SU-DHL-6 (cell line): ENCODE results near the gene TMEM231.

Experiments used
- H2AFZ ChIP-seq: fragments of 200-600 bp; sonication (generic); 2 replicates; pipeline ENCODE4 v1.6.1; 2014; ENCODE audit warnings: low read depth, mild to moderate bottlenecking, moderate library complexity, mixed read lengths, antibody characterized with exemption, low read length; ENCODE audit not compliant: severe bottlenecking
- H3F3A ChIP-seq: fragments of 200-600 bp; shearing (Covaris generic); 2 replicates; pipeline ENCODE4 v1.6.0; 2016; ENCODE audit warnings: antibody characterized with exemption, mild to moderate bottlenecking; ENCODE audit not compliant: insufficient read depth
- H3K27ac ChIP-seq: fragments of 200-600 bp; sonication (generic); 2 replicates; pipeline ENCODE4 v1.5.1; 2016; ENCODE audit warnings: low read depth, mild to moderate bottlenecking, low read length, moderate library complexity, mixed read lengths
- H3K27me3 ChIP-seq: fragments of 200-600 bp; sonication (generic), shearing (Covaris generic); 2 replicates; pipeline ENCODE4 v1.6.0; 2014; ENCODE audit warnings: mild to moderate bottlenecking, low read length
- H3K36me3 ChIP-seq: fragments of 200-600 bp; sonication (generic); 2 replicates; pipeline ENCODE4 v1.6.1; 2014; ENCODE audit warnings: mild to moderate bottlenecking, low read length, mixed read lengths
- H3K4me2 ChIP-seq: fragments of 300-600, 200-600 bp; shearing (Covaris generic), sonication (generic); 2 replicates; pipeline ENCODE4 v1.6.0; 2014; ENCODE audit warnings: low read length, low read depth, mild to moderate bottlenecking; ENCODE audit not compliant: poor library complexity, severe bottlenecking
- H3K4me3 ChIP-seq: fragments of 200-600 bp; sonication (generic); 2 replicates; pipeline ENCODE4 v1.5.1; 2014; ENCODE audit warnings: antibody characterized with exemption, low read length, mild to moderate bottlenecking, mixed read lengths; ENCODE audit not compliant: insufficient read depth, poor library complexity, severe bottlenecking
- H3K79me2 ChIP-seq: fragments of 200-600 bp; sonication (generic); 2 replicates; pipeline ENCODE4 v1.6.1; 2014; ENCODE audit warnings: mild to moderate bottlenecking, low read length, moderate library complexity; ENCODE audit not compliant: insufficient read depth
- H3K9ac ChIP-seq: fragments of 200-600 bp; sonication (generic); 2 replicates; pipeline ENCODE4 v1.7.0; 2014; ENCODE audit warnings: mild to moderate bottlenecking, low read length
- H3K9me2 ChIP-seq: fragments of 200-600 bp; sonication (generic); replicated peaks from 2 replicates; pipeline ENCODE4 v1.6.1; 2014; ENCODE audit warnings: low read length; ENCODE audit not compliant: insufficient read depth
- H3K9me3 ChIP-seq: fragments of 200-600 bp; sonication (generic); 2 replicates; pipeline ENCODE4 v1.6.1; 2014; ENCODE audit warnings: low read length, mixed read lengths; ENCODE audit not compliant: insufficient read depth
- H4K20me1 ChIP-seq: fragments of 200-600 bp; sonication (generic); 2 replicates; pipeline ENCODE4 v1.6.1; 2014; ENCODE audit warnings: low read depth, mild to moderate bottlenecking, antibody characterized with exemption, low read length, moderate library complexity, mixed read lengths
- CTCF ChIP-seq: fragments of 200-600 bp; sonication (generic); IDR thresholded peaks from one replicate; pipeline ENCODE4 v1.5.1; 2017; ENCODE audit warnings: antibody characterized with exemption, mild to moderate bottlenecking, low read length, moderate library complexity; ENCODE audit not compliant: insufficient read depth, poor library complexity, severe bottlenecking
- EZH2phosphoT487 ChIP-seq: fragments of 200-600 bp; sonication (generic), shearing (Covaris generic); conservative IDR thresholded peaks from 2 replicates; pipeline ENCODE4 v1.6.1; 2018; ENCODE audit warnings: mild to moderate bottlenecking, antibody characterized with exemption, low read length, moderate library complexity, mixed read lengths

TMEM231 gene

GRCh38 chr16:75555707-75556430 lies at the start of gene TMEM231:
Gene TMEM231, minus strand, starts transcription at chr16:75556252. Its CDS starts 43 bp downstream, at chr16:75556209.
- H2AFZ ChIP-seq: peak within 1 kb of the TSS; percentile 87
- H3K9me2 ChIP-seq: no peaks in the 10 kb centered on the region
- peak within 1 kb of the TSS; percentile 74 for H3K4me2 ChIP-seq
- TF ChIP-seq EZH2phosphoT487 (no peak), CTCF (no peak)
- peak within 1 kb of the TSS; percentile 55 for H3K4me3 ChIP-seq
- no peaks in the 10 kb centered on the region for H4K20me1 ChIP-seq
- peak within 1 kb of the TSS; percentile 53 for H3K9ac ChIP-seq
- H3K36me3 ChIP-seq: no peaks in the 10 kb centered on the region
- H3K9me3 ChIP-seq: no peaks in the 10 kb centered on the region
- H3K79me2 ChIP-seq: no peaks in the 10 kb centered on the region
- peak within 1 kb of the TSS; percentile 17; the same call in 1 of the 2 replicates for H3K27ac ChIP-seq
- 0 out of 2 replicates have a peak, but pooled peaks cover 6% of the 10 kb centered on the region for H3F3A ChIP-seq
- 0 out of 2 replicates have a peak, but pooled peaks cover 4% of the 10 kb centered on the region for H3K27me3 ChIP-seq

GRCh38 chr16:75603241-75603640 lies 47.2 kb upstream of the TMEM231 start:
- Histone ChIP-seq H3K9me3 (no peaks in the 10 kb centered on the region), H4K20me1 (no peaks in the 10 kb centered on the region), H3K27me3 (no peaks in the 10 kb centered on the region), H3K36me3 (peaks cover 21% of the 10 kb centered on the region), H3K79me2 (no peaks in the 10 kb centered on the region), H3F3A (no peaks in the 10 kb centered on the region), H3K4me3 (no peak overlapping the region), H3K9me2 (no peaks in the 10 kb centered on the region), H2AFZ (no peak overlapping the region), H3K9ac (no peak overlapping the region), H3K27ac (no peak overlapping the region), H3K4me2 (no peak overlapping the region)
- no peak for TF ChIP-seq CTCF

GRCh38 chr16:75599452-75600277 lies 43.6 kb upstream of the TMEM231 start:
- peaks cover 14% of the 10 kb centered on the region; the same call in 1 of the 2 replicates for H3K36me3 ChIP-seq
- no peaks in the 10 kb centered on the region for H3K79me2 ChIP-seq
- no peak overlapping the region for H3K27ac ChIP-seq
- no peak overlapping the region for H3K4me3 ChIP-seq
- H3F3A ChIP-seq: no peaks in the 10 kb centered on the region
- H3K9ac ChIP-seq: no peak overlapping the region
- H3K4me2 ChIP-seq: no peak overlapping the region
- no peaks in the 10 kb centered on the region for H4K20me1 ChIP-seq
- no peak overlapping the region for H2AFZ ChIP-seq
- H3K27me3 ChIP-seq: no peaks in the 10 kb centered on the region
- H3K9me3 ChIP-seq: no peaks in the 10 kb centered on the region
- no peak for TF ChIP-seq EZH2phosphoT487
- TF ChIP-seq CTCF: no peak
- H3K9me2 ChIP-seq: no peaks in the 10 kb centered on the region
